Neural cell (in vitro differentiated cells): Measurements from ENCODE around the gene HLA-DMA. TPM values are rescaled to one million over a fixed set of nuclear protein-coding genes. Genes with fewer than 3 reads are reported as not detected.

Experiments used
- H2AFZ ChIP-seq: fragments of 200-600, 300-800 bp; sonication (generic), shearing (Covaris generic); 2 replicates; pipeline ENCODE4 v1.6.0; 2014; ENCODE audit warnings: low read depth, mild to moderate bottlenecking, antibody characterized with exemption, low read length, moderate library complexity
- H3F3A ChIP-seq: fragments of 200-600 bp; shearing (Covaris generic); 2 replicates; pipeline ENCODE4 v1.6.1; 2016; ENCODE audit warnings: mild to moderate bottlenecking, moderate library complexity, mixed read lengths, antibody characterized with exemption, low read length; ENCODE audit not compliant: insufficient read depth, poor library complexity, severe bottlenecking
- H3K27ac ChIP-seq: fragments of 200-600, 300-800 bp; sonication (generic), shearing (Covaris generic); 2 replicates; pipeline ENCODE4 v1.5.1; 2014; ENCODE audit warnings: mild to moderate bottlenecking, low read length, moderate library complexity
- H3K27me3 ChIP-seq: fragments of 300-800, 200-600 bp; sonication (generic), shearing (Covaris generic); 2 replicates; pipeline ENCODE4 v1.6.0; 2014; ENCODE audit warnings: mild to moderate bottlenecking, low read depth, low read length, moderate library complexity; ENCODE audit not compliant: insufficient read depth
- H3K36me3 ChIP-seq: fragments of 300-800, 200-600 bp; sonication (generic), shearing (Covaris generic); 2 replicates; pipeline ENCODE4 v1.5.1; 2014; ENCODE audit warnings: mild to moderate bottlenecking, antibody characterized with exemption, low read length, moderate library complexity; ENCODE audit not compliant: insufficient read depth
- H3K4me2 ChIP-seq: fragments of 300-800, 200-600 bp; sonication (generic), shearing (Covaris generic); 2 replicates; pipeline ENCODE4 v1.6.0; 2014; ENCODE audit warnings: mild to moderate bottlenecking, low read length
- H3K4me3 ChIP-seq: fragments of 300-800, 200-600 bp; sonication (generic), shearing (Covaris generic); 2 replicates; pipeline ENCODE4 v1.5.1; 2014; ENCODE audit warnings: mild to moderate bottlenecking, low read length, moderate library complexity
- H3K79me2 ChIP-seq: fragments of 200-600 bp; shearing (Covaris generic); replicated peaks from 2 replicates; pipeline ENCODE4 v1.6.0; 2014; ENCODE audit warnings: mild to moderate bottlenecking, low read length, moderate library complexity; ENCODE audit not compliant: insufficient read depth
- H3K9ac ChIP-seq: fragments of 300-800, 200-600 bp; sonication (generic), shearing (Covaris generic); 2 replicates; pipeline ENCODE4 v1.6.1; 2016; ENCODE audit warnings: mild to moderate bottlenecking, low read length, mixed read lengths
- H3K9me2 ChIP-seq: fragments of 200-600 bp; shearing (Covaris generic); 2 replicates; pipeline ENCODE4 v1.6.1; 2016; ENCODE audit warnings: mild to moderate bottlenecking, low read length, mixed read lengths; ENCODE audit not compliant: insufficient read depth
- H3K9me3 ChIP-seq: fragments of 200-600, 300-800 bp; sonication (generic), shearing (Covaris generic); 2 replicates; pipeline ENCODE4 v1.6.1; 2016; ENCODE audit warnings: mild to moderate bottlenecking, mixed run types, low read length, moderate library complexity, mixed read lengths
- H4K20me1 ChIP-seq: fragments of 200-600 bp; shearing (Covaris generic); 2 replicates; pipeline ENCODE4 v1.6.1; 2016; ENCODE audit warnings: mild to moderate bottlenecking, mixed run types; ENCODE audit not compliant: insufficient read depth
- CTCF ChIP-seq: fragments of 450-650 bp; IDR thresholded peaks from 2 replicates; pipeline ENCODE4 v1.5.1; 2014; ENCODE audit warnings: antibody characterized with exemption, mild to moderate bottlenecking, moderate library complexity; ENCODE audit not compliant: poor library complexity, severe bottlenecking
- EP300 ChIP-seq: fragments of 450-650 bp; conservative IDR thresholded peaks from 2 replicates; pipeline ENCODE4 v1.6.1; 2014; ENCODE audit warnings: antibody characterized with exemption, mild to moderate bottlenecking, moderate library complexity; ENCODE audit not compliant: poor library complexity, severe bottlenecking
- EZH2 ChIP-seq: fragments of 200-600, 300-800 bp; shearing (Covaris generic), sonication (generic); IDR thresholded peaks from 2 replicates; pipeline ENCODE4 v1.6.1; 2014; ENCODE audit warnings: antibody characterized with exemption, low read length, borderline replicate concordance, mild to moderate bottlenecking; ENCODE audit not compliant: insufficient read depth, poor library complexity, severe bottlenecking
- MXI1 ChIP-seq: fragments of 450-650 bp; conservative IDR thresholded peaks from 2 replicates; pipeline ENCODE4 v1.6.1; 2014; ENCODE audit warnings: antibody characterized with exemption, mild to moderate bottlenecking; ENCODE audit not compliant: poor library complexity, severe bottlenecking
- POLR2AphosphoS5 ChIP-seq: IDR thresholded peaks from 2 replicates; pipeline ENCODE4 v1.6.1; 2012
- RAD21 ChIP-seq: fragments of 450-650 bp; conservative IDR thresholded peaks from 2 replicates; pipeline ENCODE4 v1.6.1; 2014; ENCODE audit warnings: antibody characterized with exemption, mild to moderate bottlenecking, moderate library complexity
- SMC3 ChIP-seq: fragments of 450-650 bp; conservative IDR thresholded peaks from 2 replicates; pipeline ENCODE4 v1.6.1; 2014; ENCODE audit warnings: antibody characterized with exemption, mild to moderate bottlenecking, moderate library complexity; ENCODE audit not compliant: poor library complexity
- TAF1 ChIP-seq: IDR thresholded peaks from 2 replicates; pipeline ENCODE4 v1.6.1; 2012; ENCODE audit warnings: low read depth
- polyA plus RNA-seq: library from polyadenylated mRNA; depleted of rRNA; stranded (reverse); fragments of >200 nt; gene quantifications from 2 replicates; pipeline ENCODE4 v1.2.3, GENCODE V29; 2014
- TF ChIP-seq, protein P1 (sequence below): IDR thresholded peaks from 2 replicates; pipeline ENCODE4 v1.6.1; 2012; ENCODE audit warnings: borderline replicate concordance

The HLA-DMA gene
- polyA plus RNA-seq, 1 donor from 2014 or later, result 4.4 TPM

GRCh38 chr6:32983964-32984621 lies 31.2 kb upstream of the HLA-DMA start:
- H3K36me3 ChIP-seq, result peaks cover 9% of the 10 kb centered on the region
- H2AFZ ChIP-seq, result no peak overlapping the region
- H3K27ac ChIP-seq, result no peak overlapping the region
- no peak overlapping the region for H3K9ac ChIP-seq
- TF ChIP-seq, protein P1, sequence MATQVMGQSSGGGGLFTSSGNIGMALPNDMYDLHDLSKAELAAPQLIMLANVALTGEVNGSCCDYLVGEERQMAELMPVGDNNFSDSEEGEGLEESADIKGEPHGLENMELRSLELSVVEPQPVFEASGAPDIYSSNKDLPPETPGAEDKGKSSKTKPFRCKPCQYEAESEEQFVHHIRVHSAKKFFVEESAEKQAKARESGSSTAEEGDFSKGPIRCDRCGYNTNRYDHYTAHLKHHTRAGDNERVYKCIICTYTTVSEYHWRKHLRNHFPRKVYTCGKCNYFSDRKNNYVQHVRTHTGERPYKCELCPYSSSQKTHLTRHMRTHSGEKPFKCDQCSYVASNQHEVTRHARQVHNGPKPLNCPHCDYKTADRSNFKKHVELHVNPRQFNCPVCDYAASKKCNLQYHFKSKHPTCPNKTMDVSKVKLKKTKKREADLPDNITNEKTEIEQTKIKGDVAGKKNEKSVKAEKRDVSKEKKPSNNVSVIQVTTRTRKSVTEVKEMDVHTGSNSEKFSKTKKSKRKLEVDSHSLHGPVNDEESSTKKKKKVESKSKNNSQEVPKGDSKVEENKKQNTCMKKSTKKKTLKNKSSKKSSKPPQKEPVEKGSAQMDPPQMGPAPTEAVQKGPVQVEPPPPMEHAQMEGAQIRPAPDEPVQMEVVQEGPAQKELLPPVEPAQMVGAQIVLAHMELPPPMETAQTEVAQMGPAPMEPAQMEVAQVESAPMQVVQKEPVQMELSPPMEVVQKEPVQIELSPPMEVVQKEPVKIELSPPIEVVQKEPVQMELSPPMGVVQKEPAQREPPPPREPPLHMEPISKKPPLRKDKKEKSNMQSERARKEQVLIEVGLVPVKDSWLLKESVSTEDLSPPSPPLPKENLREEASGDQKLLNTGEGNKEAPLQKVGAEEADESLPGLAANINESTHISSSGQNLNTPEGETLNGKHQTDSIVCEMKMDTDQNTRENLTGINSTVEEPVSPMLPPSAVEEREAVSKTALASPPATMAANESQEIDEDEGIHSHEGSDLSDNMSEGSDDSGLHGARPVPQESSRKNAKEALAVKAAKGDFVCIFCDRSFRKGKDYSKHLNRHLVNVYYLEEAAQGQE, result no peak
- no peak for TF ChIP-seq EP300
- no peak for TF ChIP-seq CTCF
- no peak for TF ChIP-seq RAD21
- no peak for TF ChIP-seq MXI1
- no peak for TF ChIP-seq SMC3
- TF ChIP-seq POLR2AphosphoS5, result no peak
- no peak for TF ChIP-seq EZH2
- no peak for TF ChIP-seq TAF1
- H3K27me3 ChIP-seq, result no peaks in the 10 kb centered on the region
- no peaks in the 10 kb centered on the region for H3K9me2 ChIP-seq
- H3K4me3 ChIP-seq, result no peak overlapping the region
- H3F3A ChIP-seq, result no peaks in the 10 kb centered on the region
- H4K20me1 ChIP-seq, result no peaks in the 10 kb centered on the region
- H3K4me2 ChIP-seq, result no peak overlapping the region
- H3K79me2 ChIP-seq, result peaks cover 1% of the 10 kb centered on the region
- no peaks in the 10 kb centered on the region for H3K9me3 ChIP-seq

GRCh38 chr6:32983493-32983848 lies 30.6 kb upstream of the HLA-DMA start:
- Histone ChIP-seq H3K9ac (no peak overlapping the region), H3F3A (no peaks in the 10 kb centered on the region), H3K4me2 (no peak overlapping the region), H4K20me1 (peaks cover 3% of the 10 kb centered on the region), H3K27me3 (no peaks in the 10 kb centered on the region), H3K4me3 (no peak overlapping the region), H3K36me3 (peaks cover 9% of the 10 kb centered on the region), H2AFZ (no peak overlapping the region), H3K27ac (no peak overlapping the region), H3K9me2 (no peaks in the 10 kb centered on the region), H3K79me2 (peaks cover 5% of the 10 kb centered on the region), H3K9me3 (no peaks in the 10 kb centered on the region)
- no peak for TF ChIP-seq RAD21
- TF ChIP-seq POLR2AphosphoS5, result no peak
